K562 (cell line): ENCODE measurements around the gene GRIK1. TPM values are rescaled to one million over a fixed set of nuclear protein-coding genes. Genes with fewer than 3 reads are reported as not detected.

ENCODE experiments used
- ATAC-seq: fragments of 200-7000 bp; cut with Tn5 transposase; 3 replicates; pipeline ENCODE4 v1.9.1; 2020; ENCODE audit warnings: moderate library complexity
- BruUV-seq: library from RNA; stranded (reverse); fragments of 400-500 nt; replicated peaks from 2 replicates; lab custom pipeline; 2021; lab: Mats Ljungman, UMichigan
- CTCF ChIA-PET: fragments of 300-600 bp; formaldehyde crosslinking; extraction: SDS; loops from one replicate; lab custom pipeline; 2021; ENCODE audit warnings: low intra/inter-chr PET ratio; lab: Yijun Ruan, JAX
- POLR2A ChIA-PET: fragments of 300-600, 350-650 bp; sonication (Branson Sonifier 250); formaldehyde crosslinking; extraction: SDS; loops from one replicate; lab custom pipeline; 2021; ENCODE audit warnings: antibody characterized with exemption, inconsistent platforms; lab: Yijun Ruan, JAX
- DNase-seq, 4 experiments: peaks; one replicate each; pipeline versions ENCODE4 v3.0.0 to v3.0.0-alpha.2; 2011 to 2018; ENCODE audit warnings: low spot score in 3 of 4, mixed read lengths in 3 of 4; ENCODE audit errors: extremely low read depth in 1 of 4
- FAIRE-seq: peaks from 2 replicates; lab custom pipeline; 2011; peaks lifted over from hg19 to GRCh38; lab: Jason Lieb, UNC
- H2AFZ ChIP-seq: 2 replicates; pipeline ENCODE4 v1.6.0; 2011; ENCODE audit warnings: low read depth, low read length, control low read depth, inconsistent platforms
- H3K27ac ChIP-seq: fragments of 200-600 bp; 3 replicates; pipeline ENCODE4 v1.8.0; 2011; ENCODE audit warnings: low read depth, mild to moderate bottlenecking, control low read depth, inconsistent platforms, low read length, moderate library complexity, mixed read lengths; ENCODE audit errors: extremely low read depth
- H3K27me3 ChIP-seq, 2 experiments: fragments of 300-600 bp in 1 of 2; 2 replicates in 1 of 2; 3 replicates in 1 of 2; pipeline versions ENCODE4 v1.6.0 to v1.8.0; 2011; ENCODE audit warnings: inconsistent platforms in 2 of 2, low read length in 2 of 2, mild to moderate bottlenecking in 1 of 2, mixed read lengths in 1 of 2, moderate library complexity in 1 of 2; ENCODE audit not compliant: control insufficient read depth in 2 of 2, insufficient read depth in 2 of 2
- H3K36me3 ChIP-seq: fragments of 300-600 bp; 3 replicates; pipeline ENCODE4 v1.8.0; 2011; ENCODE audit warnings: mild to moderate bottlenecking, low read length, inconsistent platforms; ENCODE audit not compliant: control insufficient read depth, insufficient read depth
- H3K4me1 ChIP-seq, 2 experiments: fragments of 200-600 bp in 1 of 2; replicated peaks in 1 of 2; 2 replicates in 1 of 2; 3 replicates in 1 of 2; pipeline versions ENCODE4 v1.5.1 to v1.8.0; 2011; ENCODE audit warnings: inconsistent platforms in 2 of 2, low read length in 2 of 2, mild to moderate bottlenecking in 1 of 2, mixed read lengths in 1 of 2, moderate library complexity in 1 of 2; ENCODE audit not compliant: control insufficient read depth in 2 of 2, insufficient read depth in 2 of 2
- H3K4me2 ChIP-seq: 2 replicates; pipeline ENCODE4 v1.6.1; 2011; ENCODE audit warnings: low read length, control low read depth, inconsistent platforms, mixed read lengths; ENCODE audit not compliant: insufficient read depth
- H3K4me3 ChIP-seq: fragments of 200-600 bp; sonication (generic), shearing (Covaris generic); 2 replicates; pipeline ENCODE4 v1.5.1; 2016; ENCODE audit warnings: control low read depth, inconsistent platforms
- H3K79me2 ChIP-seq: fragments of 200-600 bp; 3 replicates; pipeline ENCODE4 v1.8.0; 2011; ENCODE audit warnings: low read length, inconsistent platforms; ENCODE audit not compliant: control insufficient read depth, insufficient read depth
- H3K9ac ChIP-seq, 2 experiments: 2 replicates each; pipeline versions ENCODE4 v1.6.0 to v1.6.1; 2011; ENCODE audit warnings: low read depth in 2 of 2, low read length in 2 of 2, control low read depth in 1 of 2, inconsistent platforms in 1 of 2, mild to moderate bottlenecking in 1 of 2, mixed read lengths in 1 of 2; ENCODE audit not compliant: insufficient read depth in 1 of 2
- H3K9me1 ChIP-seq: one replicate; pipeline ENCODE4 v1.6.0; 2011; ENCODE audit warnings: inconsistent platforms, mild to moderate bottlenecking, low read length, moderate library complexity; ENCODE audit not compliant: control insufficient read depth, insufficient read depth
- H3K9me3 ChIP-seq: replicated peaks from 2 replicates; pipeline ENCODE4 v1.5.1; 2011; ENCODE audit warnings: low read depth, low read length, inconsistent platforms; ENCODE audit not compliant: control insufficient read depth, insufficient read depth
- H4K20me1 ChIP-seq: replicated peaks from 2 replicates; pipeline ENCODE4 v1.6.1; 2011; ENCODE audit warnings: low read length, inconsistent platforms, mixed read lengths; ENCODE audit not compliant: control insufficient read depth, insufficient read depth
- FOS ChIP-seq: IDR thresholded peaks from 3 replicates; pipeline ENCODE4 v1.6.1; 2011; ENCODE audit not compliant: insufficient read length; ENCODE audit errors: extremely low read depth
- PRDM10 ChIP-seq: fragments of 450-650 bp; IDR thresholded peaks from 2 replicates; pipeline ENCODE4 v1.6.1; 2018; ENCODE audit not compliant: partially characterized antibody
- RERE ChIP-seq: sonication (generic); formaldehyde crosslinking; IDR thresholded peaks from 2 replicates; pipeline ENCODE4 v1.8.0; 2023; ENCODE audit warnings: missing genetic modification reagents, mild to moderate bottlenecking, borderline replicate concordance
- TFAP4 ChIP-seq: sonication (generic); formaldehyde crosslinking; IDR thresholded peaks from 2 replicates; pipeline ENCODE4 v1.8.0; 2022; ENCODE audit warnings: missing genetic modification reagents, mild to moderate bottlenecking, moderate library complexity, borderline replicate concordance
- ZNF384 ChIP-seq: IDR thresholded peaks from 2 replicates; pipeline ENCODE4 v1.6.1; 2012; ENCODE audit warnings: low read depth, low read length, improper control_type of control experiment
- ZNF766 ChIP-seq: fragments of 200-800 bp; sonication (Bioruptor generic); conservative IDR thresholded peaks from 2 replicates; pipeline ENCODE4 v1.6.1; 2016; ENCODE audit warnings: missing genetic modification characterization, missing compliant biosample characterization
- in situ Hi-C: fragments of 300-500 bp; cut with MboI; formaldehyde crosslinking; loops from 4 replicates; pipeline ENCODE4 v1.15.0; 2018; ENCODE audit warnings: inconsistent platforms, mixed read lengths
- intact Hi-C: fragments of 100-400 bp; cut with micrococcal nuclease; formaldehyde crosslinking; loops from 2 replicates; pipeline ENCODE4 v1.14.2; 2022
- polyA plus RNA-seq, 8 experiments: library from polyadenylated mRNA; depleted of rRNA in 4 of 8; stranded (reverse) in 5 of 8; unstranded in 3 of 8; fragments of >200 nt; fragmentation: Nextera tagmentation in 2 of 8; fragmentation: Illumina TruSeq in 1 of 8; extraction: Ambion mirVana in 2 of 8; extraction: Trizol in 1 of 8; gene quantifications; 2 replicates each; pipeline versions ENCODE4 v1.2.1 to v1.2.3, GENCODE V29; 2011 to 2014; ENCODE audit warnings: inconsistent platforms in 1 of 8, missing spikeins in 1 of 8
- total RNA-seq, 7 experiments: library from RNA; depleted of rRNA in 6 of 7; stranded (reverse); fragments of >200 nt in 6 of 7; fragmentation: Illumina TruSeq in 2 of 7; extraction: Trizol in 2 of 7; gene quantifications; 2 replicates each; pipeline versions ENCODE4 v1.2.1 to v1.2.3, GENCODE V29; 2011 to 2021; ENCODE audit warnings: low replicate concordance in 1 of 7

GRIK1 gene
- total and polyA plus RNA-seq, 9 of the 15 experiments (the other 6 are each of a cell fraction or from before 2014, with no cell fraction given), result 0.17 to 2.8 (median 0.53) TPM

- Histone ChIP-seq H3K4me1 (no peaks in the 10 kb centered on the region; a peak in 1 of 5 replicates), H3K27me3 (no peaks in the 10 kb centered on the region), H3K9me3 (no peaks in the 10 kb centered on the region), H3K27ac (no peak overlapping the region), H3K79me2 (no peaks in the 10 kb centered on the region), H2AFZ (no peak overlapping the region), H3K9ac (no peak overlapping the region), H3K36me3 (no peaks in the 10 kb centered on the region), H4K20me1 (no peaks in the 10 kb centered on the region), H3K4me3 (no peak overlapping the region), H3K9me1 (no peaks in the 10 kb centered on the region), H3K4me2 (no peak overlapping the region)
- ChIA-PET POLR2A (no interaction called here), CTCF (no interaction called here)
- FAIRE-seq (no peak), ATAC-seq (no peak), DNase-seq (no peak)
- in situ Hi-C loops (no loop called here), intact Hi-C loops (no loop called here)
- BruUV-seq, result no TSS peak
- TF ChIP-seq ZNF766 (CRISPR knock-in tag) (no peak), RERE (CRISPR knock-in tag) (no peak), FOS (no peak), PRDM10 (peak; percentile 92), TFAP4 (no peak), ZNF384 (no peak)
Observed at GRCh38 chr21:29621525-29621924, 318.3 kb downstream of the GRIK1 start.
